Measurements from ENCODE around the gene PPL.

- TF ChIP-seq CTCF (IDR thresholded peaks at IDR 0.05 in 4 of 5, conservative IDR thresholded peaks at IDR 0.05 in 1 of 5) (no peak), POLR2A (IDR thresholded peaks at IDR 0.05) (no peak)
Measured at GRCh38 chr16:4960579-4960978, 23.6 kb upstream of the PPL start.

All from gastrocnemius medialis (tissue), 4 donors.